GM23338 (cell line): ENCODE measurements around the gene TBL3. TPM values are rescaled to one million over a fixed set of nuclear protein-coding genes. Genes with fewer than 3 reads are reported as not detected.

ENCODE experiments used
- ATAC-seq: fragments of 200-7000 bp; cut with Tn5 transposase; 3 replicates; pipeline ENCODE4 v1.9.1; 2020
- DNase-seq: peaks from one replicate; pipeline ENCODE4 v3.0.0-alpha.2; 2015; ENCODE audit warnings: low spot score
- H2AFZ ChIP-seq: fragments of 200-600 bp; sonication (generic); 2 replicates; pipeline ENCODE4 v1.8.0; 2016; ENCODE audit warnings: antibody characterized with exemption, mild to moderate bottlenecking, moderate library complexity
- H3F3A ChIP-seq: fragments of 200-600 bp; sonication (generic); replicated peaks from 2 replicates; pipeline ENCODE4 v1.8.0; 2017; ENCODE audit warnings: antibody characterized with exemption, mixed run types, low read depth
- H3K27ac ChIP-seq: fragments of 200-600 bp; sonication (generic); 2 replicates; pipeline ENCODE4 v1.6.1; 2016; ENCODE audit warnings: low read depth
- H3K27me3 ChIP-seq: fragments of 200-600 bp; sonication (generic); 2 replicates; pipeline ENCODE4 v1.8.0; 2016; ENCODE audit warnings: mild to moderate bottlenecking, mixed run types, moderate library complexity; ENCODE audit not compliant: insufficient read depth
- H3K36me3 ChIP-seq: fragments of 200-600 bp; sonication (generic); 2 replicates; pipeline ENCODE4 v1.8.0; 2016; ENCODE audit warnings: mild to moderate bottlenecking; ENCODE audit not compliant: insufficient read depth
- H3K4me1 ChIP-seq: fragments of 200-600 bp; sonication (generic); 2 replicates; pipeline ENCODE4 v1.8.0; 2016; ENCODE audit warnings: mild to moderate bottlenecking, moderate library complexity; ENCODE audit not compliant: insufficient read depth
- H3K4me2 ChIP-seq: fragments of 200-600 bp; sonication (generic); 2 replicates; pipeline ENCODE4 v1.7.1; 2017; ENCODE audit warnings: mixed run types
- H3K4me3 ChIP-seq: fragments of 200-600 bp; sonication (generic); 2 replicates; pipeline ENCODE4 v1.6.1; 2016; ENCODE audit warnings: mixed run types
- H3K79me2 ChIP-seq: fragments of 200-600 bp; sonication (generic); replicated peaks from 2 replicates; pipeline ENCODE4 v1.8.0; 2017; ENCODE audit warnings: mild to moderate bottlenecking; ENCODE audit not compliant: insufficient read depth
- H3K9me2 ChIP-seq: fragments of 200-600 bp; sonication (generic); 2 replicates; pipeline ENCODE4 v1.8.0; 2017; ENCODE audit not compliant: insufficient read depth
- H4K20me1 ChIP-seq: fragments of 200-600 bp; sonication (generic); replicated peaks from 2 replicates; pipeline ENCODE4 v1.8.0; 2017; ENCODE audit warnings: mild to moderate bottlenecking; ENCODE audit not compliant: insufficient read depth
- H3K27ac Mint-ChIP-seq: 2 replicates; pipeline ENCODE4 v1.8.0; 2020; ENCODE audit warnings: inconsistent platforms, mild to moderate bottlenecking, moderate library complexity, mixed read lengths
- H3K27me3 Mint-ChIP-seq: 3 replicates; pipeline ENCODE4 v1.8.0; 2022; ENCODE audit warnings: low read depth, mild to moderate bottlenecking, moderate library complexity, mixed read lengths, inconsistent platforms; ENCODE audit not compliant: insufficient read depth, poor library complexity
- H3K36me3 Mint-ChIP-seq: 3 replicates; pipeline ENCODE4 v1.8.0; 2021; ENCODE audit warnings: low read depth, mild to moderate bottlenecking, inconsistent platforms, moderate library complexity, mixed read lengths
- H3K4me1 Mint-ChIP-seq: 3 replicates; pipeline ENCODE4 v1.8.0; 2020; ENCODE audit warnings: mild to moderate bottlenecking, inconsistent platforms, mixed read lengths
- H3K4me3 Mint-ChIP-seq: 3 replicates; pipeline ENCODE4 v1.8.0; 2021; ENCODE audit warnings: moderate library complexity, mild to moderate bottlenecking, inconsistent platforms, mixed read lengths
- H3K9me3 Mint-ChIP-seq: 3 replicates; pipeline ENCODE4 v1.8.0; 2020; ENCODE audit warnings: moderate library complexity, mild to moderate bottlenecking, inconsistent platforms, mixed read lengths
- CREB1 ChIP-seq: fragments of 250-450 bp; sonication (Bioruptor Pico); IDR thresholded peaks from 2 replicates; pipeline ENCODE4 v1.5.0; 2020; ENCODE audit warnings: low read depth, mild to moderate bottlenecking, moderate library complexity
- ETS1 ChIP-seq: IDR thresholded peaks from 2 replicates; pipeline ENCODE4 v1.6.1; 2016; ENCODE audit warnings: antibody characterized with exemption
- EZH2phosphoT487 ChIP-seq: fragments of 200-600 bp; sonication (generic); IDR thresholded peaks from one replicate; pipeline ENCODE4 v1.8.1; 2018; ENCODE audit warnings: antibody characterized with exemption; ENCODE audit not compliant: unreplicated experiment
- JUNB ChIP-seq: IDR thresholded peaks from one replicate; pipeline ENCODE4 v1.6.1; 2016; ENCODE audit warnings: antibody characterized with exemption; ENCODE audit not compliant: unreplicated experiment
- NANOG ChIP-seq: IDR thresholded peaks from 2 replicates; pipeline ENCODE4 v1.6.1; 2016; ENCODE audit warnings: antibody characterized with exemption, borderline replicate concordance
- POLR2AphosphoS5 ChIP-seq: IDR thresholded peaks from 2 replicates; pipeline ENCODE4 v1.6.1; 2016; ENCODE audit warnings: antibody characterized with exemption, low read depth
- REST ChIP-seq: IDR thresholded peaks from one replicate; pipeline ENCODE4 v1.6.1; 2018; ENCODE audit warnings: antibody characterized with exemption; ENCODE audit not compliant: unreplicated experiment
- ZNF331 ChIP-seq: fragments of 250-450 bp; sonication (Bioruptor Pico); IDR thresholded peaks from 2 replicates; pipeline ENCODE4 v1.5.0; 2020; ENCODE audit warnings: low read depth, mild to moderate bottlenecking, moderate library complexity
- polyA plus RNA-seq: library from polyadenylated mRNA; unstranded; fragments of >200 nt; fragmentation: Nextera tagmentation; extraction: Ambion mirVana; gene quantifications from 2 replicates; pipeline ENCODE4 v1.2.1, GENCODE V29; 2016
- total RNA-seq: library from RNA; depleted of rRNA; stranded (reverse); fragments of >200 nt; shearing (Covaris generic); gene quantifications from 2 replicates; pipeline ENCODE4 v1.2.3, GENCODE V29; 2014

Gene TBL3
- total and polyA plus RNA-seq, 2 experiments from 2014 or later, result 67.0 to 157 TPM

GRCh38 chr16:1976951-1977874, 5.4 kb downstream of the TBL3 start:
- no peaks in the 10 kb centered on the region for H3K9me3 Mint-ChIP-seq

More at GRCh38 chr16:1976951-1977874, 5.4 kb downstream of the TBL3 start:
- no peak for TF ChIP-seq POLR2AphosphoS5
- TF ChIP-seq REST, result no peak
- TF ChIP-seq CREB1 (CRISPR knock-in tag), result no peak
- no peak for TF ChIP-seq EZH2phosphoT487
- TF ChIP-seq JUNB, result no peak
- no peak for TF ChIP-seq NANOG
- TF ChIP-seq ETS1, result no peak
- TF ChIP-seq ZNF331 (CRISPR knock-in tag), result no peak
- peaks cover 17% of the 10 kb centered on the region for H3K4me1 Mint-ChIP-seq
- Histone ChIP-seq H3K4me3 (no peak overlapping the region), H3K27me3 (peaks cover 26% of the 10 kb centered on the region), H2AFZ (no peak overlapping the region), H3K4me2 (no peak overlapping the region), H3K27ac (no peak overlapping the region), H3F3A (peaks cover 13% of the 10 kb centered on the region; the same call in 1 of the 2 replicates), H3K9me2 (no peaks in the 10 kb centered on the region), H3K4me1 (peaks cover 21% of the 10 kb centered on the region), H3K79me2 (peaks cover 16% of the 10 kb centered on the region), H4K20me1 (no peaks in the 10 kb centered on the region; the same call in 1 of the 2 replicates), H3K36me3 (no peaks in the 10 kb centered on the region)
- peaks cover 33% of the 10 kb centered on the region for H3K27me3 Mint-ChIP-seq
- DNase-seq, result no peak
- no peak overlapping the region for H3K27ac Mint-ChIP-seq
- H3K4me3 Mint-ChIP-seq, result no peak overlapping the region
- no peak for ATAC-seq
- H3K36me3 Mint-ChIP-seq, result peaks cover 13% of the 10 kb centered on the region
